OCI-M2 (cell line): Measurements from ENCODE around the gene TNIK.

ENCODE experiments used
- DNase-seq: peaks from one replicate; lab custom pipeline; 2025; ENCODE audit not compliant: unreplicated experiment; lab: John Stamatoyannopoulos, UW

TNIK gene

DNA sequence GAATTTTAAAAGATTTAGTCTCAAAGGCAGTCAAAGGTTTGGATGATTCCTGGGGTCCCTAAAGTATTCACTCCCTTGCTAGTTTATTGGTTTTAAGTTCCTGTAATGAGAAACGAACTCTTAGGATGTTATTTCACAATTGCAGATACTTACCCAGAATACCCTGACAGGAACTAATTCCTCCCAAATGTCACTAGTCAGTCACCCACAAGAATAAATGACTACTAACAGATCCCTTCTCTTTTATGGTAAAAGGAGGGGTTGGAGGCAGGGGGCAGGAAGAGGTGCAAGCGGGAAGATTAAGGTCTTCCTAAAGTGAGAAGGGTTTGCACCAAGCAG is 259.5 kb downstream of the TNIK start:
- DNase-seq = no peak

DNA sequence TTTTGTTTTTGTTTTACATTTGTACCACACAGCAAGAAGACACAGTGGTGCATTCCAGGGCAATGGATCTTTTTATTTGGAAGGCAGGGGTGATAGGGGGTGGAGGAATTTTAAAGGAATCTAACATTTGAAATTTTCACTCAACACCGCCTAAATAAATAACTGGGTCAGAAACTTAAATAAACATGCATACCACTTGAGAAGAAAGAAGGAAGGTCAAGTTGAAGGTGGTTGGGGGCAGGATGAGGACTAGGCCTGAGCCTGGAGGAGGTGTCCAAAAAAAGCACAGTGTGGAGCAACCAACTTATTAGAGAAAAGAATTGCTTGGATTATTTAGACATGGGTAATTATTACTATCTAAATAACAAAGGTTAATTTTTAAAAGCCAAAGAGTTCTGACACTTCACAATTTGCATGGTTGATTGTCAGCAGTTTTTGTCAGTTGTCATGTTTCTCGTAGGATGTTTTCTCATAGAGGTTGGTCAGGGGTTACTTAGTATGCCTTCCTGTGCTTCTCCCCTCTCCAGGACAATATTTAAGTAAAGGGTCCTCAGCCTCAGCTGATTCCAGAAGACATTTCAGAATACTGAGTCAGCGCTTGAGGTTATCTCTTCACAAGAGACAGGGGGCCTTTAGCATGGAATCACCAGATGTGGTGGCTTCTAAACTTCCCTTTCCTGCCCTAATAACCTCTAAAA is 260.0 kb downstream of the TNIK start:
- DNase-seq = no peak

DNA sequence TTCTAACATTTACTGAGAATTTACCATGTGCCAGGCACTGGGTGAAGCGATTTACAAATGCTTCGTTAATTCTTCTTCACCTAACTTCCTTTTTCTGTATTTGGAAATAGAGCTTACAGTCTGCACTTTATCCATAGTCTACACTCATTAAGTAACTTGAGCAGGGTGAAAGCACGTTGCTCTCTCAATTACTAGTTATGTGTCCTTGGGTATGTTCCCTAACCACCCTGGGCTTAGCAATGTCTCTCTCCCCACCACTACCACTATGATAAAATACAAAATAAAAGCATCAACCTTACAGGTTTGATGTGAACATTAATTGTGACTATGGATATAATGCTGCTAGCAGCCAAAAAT is 260.8 kb downstream of the TNIK start:
- no peak for DNase-seq

DNA sequence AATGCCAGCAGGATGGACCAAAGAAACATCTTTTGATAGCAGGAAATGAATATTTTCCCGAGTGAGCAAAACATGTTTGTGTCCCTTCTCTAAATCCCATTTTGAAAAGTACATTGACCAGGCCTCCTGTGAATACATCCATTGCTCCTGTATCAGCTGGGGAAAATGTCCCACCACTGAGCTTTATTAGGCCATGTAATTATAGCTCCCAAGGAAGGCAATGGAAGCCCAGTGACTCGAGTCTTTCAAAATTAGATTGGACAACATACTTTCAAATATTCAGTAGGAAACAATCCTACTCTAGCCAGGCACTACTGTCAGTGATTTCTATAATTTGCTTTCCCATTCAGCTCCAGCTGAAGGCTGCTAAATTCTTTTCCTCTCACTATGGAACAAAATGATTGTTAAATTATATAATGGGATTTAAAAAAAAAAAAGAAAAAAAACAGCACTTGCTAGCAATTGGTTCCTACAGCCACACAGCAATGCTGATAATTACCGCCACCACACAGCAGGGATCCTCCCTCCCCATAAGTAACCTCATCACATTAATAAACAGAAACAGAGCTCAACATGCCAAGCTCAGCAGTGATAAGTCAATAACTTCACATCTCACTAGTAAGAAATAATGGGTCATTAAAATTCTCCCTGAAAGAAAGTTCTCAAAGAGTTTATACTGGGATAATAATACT is 261.3 kb downstream of the TNIK start:
- no peak for DNase-seq

DNA sequence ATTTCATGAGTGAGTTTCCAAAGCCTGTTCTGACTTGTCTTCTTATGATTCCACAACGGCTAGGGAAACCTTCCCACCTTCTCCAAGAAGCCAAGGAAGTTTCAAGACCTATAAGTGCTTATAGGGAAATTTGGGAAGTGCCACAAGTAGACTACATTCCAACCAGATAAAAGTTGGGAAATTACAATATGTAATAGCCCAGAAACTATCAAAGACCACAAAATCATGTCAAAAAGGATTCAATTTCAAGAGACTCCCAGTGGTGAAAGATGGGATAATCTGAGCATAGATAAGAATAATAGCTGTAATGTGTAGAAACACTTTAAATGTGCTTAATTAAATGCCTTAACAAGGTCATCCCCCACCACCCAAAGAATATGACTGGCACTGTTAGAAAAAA is 264.5 kb downstream of the TNIK start:
- no peak for DNase-seq

DNA sequence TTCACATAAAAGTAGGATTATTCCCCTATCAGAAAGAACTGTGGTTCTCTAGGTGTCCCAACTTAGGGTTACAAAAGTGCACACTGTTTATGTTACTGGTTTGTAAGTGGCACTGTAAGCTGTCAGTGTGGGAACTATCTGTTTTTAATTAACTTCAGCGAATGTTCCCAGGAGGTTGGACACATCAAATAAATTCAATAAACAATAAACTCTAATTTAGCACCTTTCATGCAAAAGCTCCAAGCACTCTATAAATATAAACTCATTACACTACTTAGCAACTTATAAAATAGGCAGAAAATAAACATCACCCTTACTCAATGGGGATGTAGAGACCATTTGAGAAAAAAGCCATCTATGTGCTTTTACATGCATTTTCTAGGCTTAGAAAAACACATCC is 265.2 kb downstream of the TNIK start:
- no peak for DNase-seq

DNA sequence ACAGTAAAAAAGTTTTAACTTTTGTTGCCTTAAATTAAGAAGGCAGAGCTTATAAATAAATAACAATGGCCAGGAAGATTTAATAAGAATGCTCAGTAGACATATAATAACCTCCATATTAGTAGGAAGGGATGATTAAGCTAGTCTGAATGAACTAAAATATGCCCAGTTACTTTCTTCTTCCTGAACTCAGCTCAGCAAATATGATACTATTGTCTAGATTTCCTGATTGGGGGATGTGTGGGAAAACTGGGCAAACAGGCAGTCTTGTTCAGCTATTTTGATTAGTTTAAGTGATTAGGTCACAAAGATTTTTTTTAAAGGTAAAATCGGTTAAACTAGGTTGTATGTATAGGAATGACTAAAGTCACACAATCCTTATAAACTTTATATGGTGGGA is 266.5 kb downstream of the TNIK start:
- no peak for DNase-seq

DNA sequence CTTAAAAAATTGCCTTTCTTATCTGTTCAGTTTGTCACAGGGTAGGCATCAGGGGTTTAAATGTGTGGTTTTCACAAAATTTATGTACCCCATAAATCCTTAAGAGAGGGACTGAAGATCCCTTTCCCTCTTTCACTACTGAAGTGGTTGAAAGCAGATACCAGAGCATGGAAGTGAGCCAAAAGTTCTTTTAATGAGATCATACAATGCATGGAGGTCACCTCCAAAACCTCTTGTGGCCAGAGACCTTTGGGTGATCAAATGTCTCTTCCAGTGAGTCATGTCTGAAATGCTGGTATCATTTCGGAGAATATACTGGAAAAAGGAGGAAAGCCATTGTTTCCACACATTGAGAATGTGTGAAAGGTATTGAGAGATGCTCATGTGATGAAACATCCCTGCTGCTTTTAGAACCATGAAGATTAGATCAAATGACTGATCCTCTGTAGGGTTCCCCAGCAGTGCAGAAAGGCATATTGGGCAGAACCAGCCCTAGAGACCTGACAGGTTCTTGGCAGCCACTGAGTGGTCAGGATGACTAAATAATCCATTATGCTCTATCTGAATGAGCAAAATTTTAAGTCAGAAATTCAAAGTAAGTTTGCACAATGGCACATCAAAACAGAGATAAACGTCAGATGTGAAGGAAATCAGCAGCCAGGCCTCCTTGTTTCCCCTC is 267.9 kb downstream of the TNIK start:
- no peak for DNase-seq

DNA sequence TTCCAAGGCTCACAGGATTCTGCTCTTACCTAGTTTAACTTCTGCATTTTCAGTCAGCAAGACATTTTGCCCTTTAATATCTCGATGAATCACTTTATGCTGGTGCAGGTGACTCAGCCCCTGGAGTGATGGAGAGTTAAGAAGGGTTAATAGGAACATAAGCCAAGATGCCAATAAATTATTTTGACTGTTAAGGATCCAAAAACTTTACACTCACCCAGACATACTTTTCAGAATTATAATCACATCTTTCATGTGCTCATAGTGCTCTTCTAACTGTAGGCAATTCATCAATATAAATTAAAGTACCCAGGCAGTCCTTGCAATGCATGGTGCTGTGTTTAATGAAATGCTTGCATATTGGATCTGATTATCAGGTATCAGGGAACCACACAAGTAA is 269.5 kb downstream of the TNIK start:
- no peak for DNase-seq

DNA sequence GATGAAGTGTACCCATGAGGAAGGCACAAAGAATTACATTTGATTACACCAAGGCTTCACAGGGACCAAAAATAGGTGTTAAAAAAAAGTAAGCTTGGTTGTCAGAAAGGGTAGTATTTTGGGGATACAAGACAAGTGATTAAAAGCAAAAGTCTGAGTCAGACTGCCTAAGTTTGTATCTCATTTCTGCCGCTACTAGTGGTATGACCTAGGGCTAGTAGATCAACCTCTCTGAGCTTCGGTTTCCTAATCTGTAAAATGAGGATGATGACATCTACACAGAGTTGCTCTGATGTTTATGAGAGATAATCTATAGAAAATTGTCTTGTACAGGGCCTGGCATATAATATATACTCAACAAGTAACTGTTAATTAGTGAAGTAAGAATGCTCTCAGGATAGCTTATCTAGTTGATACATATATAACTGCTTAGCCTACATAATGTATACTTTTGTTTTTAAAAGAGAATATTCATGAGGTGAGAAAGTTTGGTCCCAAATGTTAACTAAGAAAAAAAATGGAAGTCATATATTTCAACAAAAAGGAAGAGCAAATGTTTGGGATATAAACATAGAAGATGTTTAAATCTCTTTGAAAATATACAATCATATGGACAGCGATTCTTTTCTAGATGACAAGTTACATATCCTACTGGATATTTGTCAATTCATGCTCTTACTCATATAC is 270.7 kb downstream of the TNIK start:
- DNase-seq = no peak

DNA sequence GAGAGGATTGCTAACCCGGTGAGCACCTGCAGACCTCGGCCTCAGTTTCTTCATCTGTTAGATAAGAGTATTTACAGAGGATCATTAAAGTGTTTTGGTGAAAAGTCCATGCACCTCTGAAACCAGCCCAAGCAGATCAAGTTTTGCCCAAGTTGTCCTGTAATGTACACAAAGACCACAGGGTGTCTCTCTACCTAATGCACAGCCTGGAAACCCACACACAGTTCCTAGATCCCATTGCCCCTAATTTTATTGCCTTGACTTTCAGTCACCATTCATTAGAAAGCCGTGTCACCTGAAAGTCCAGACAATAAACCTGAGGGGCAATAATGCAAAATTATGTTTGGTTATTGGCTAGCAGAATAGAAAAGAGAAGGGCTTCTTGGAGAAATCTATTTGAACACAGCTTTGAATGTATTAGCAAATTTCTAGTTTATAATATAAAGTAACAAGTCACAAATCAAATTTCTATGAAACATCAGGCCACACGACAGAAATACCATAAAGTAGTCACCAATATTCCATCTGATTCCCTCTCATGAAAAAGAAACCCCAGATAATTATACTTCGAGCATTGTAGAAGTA is 272.4 kb downstream of the TNIK start:
- no peak for DNase-seq

DNA sequence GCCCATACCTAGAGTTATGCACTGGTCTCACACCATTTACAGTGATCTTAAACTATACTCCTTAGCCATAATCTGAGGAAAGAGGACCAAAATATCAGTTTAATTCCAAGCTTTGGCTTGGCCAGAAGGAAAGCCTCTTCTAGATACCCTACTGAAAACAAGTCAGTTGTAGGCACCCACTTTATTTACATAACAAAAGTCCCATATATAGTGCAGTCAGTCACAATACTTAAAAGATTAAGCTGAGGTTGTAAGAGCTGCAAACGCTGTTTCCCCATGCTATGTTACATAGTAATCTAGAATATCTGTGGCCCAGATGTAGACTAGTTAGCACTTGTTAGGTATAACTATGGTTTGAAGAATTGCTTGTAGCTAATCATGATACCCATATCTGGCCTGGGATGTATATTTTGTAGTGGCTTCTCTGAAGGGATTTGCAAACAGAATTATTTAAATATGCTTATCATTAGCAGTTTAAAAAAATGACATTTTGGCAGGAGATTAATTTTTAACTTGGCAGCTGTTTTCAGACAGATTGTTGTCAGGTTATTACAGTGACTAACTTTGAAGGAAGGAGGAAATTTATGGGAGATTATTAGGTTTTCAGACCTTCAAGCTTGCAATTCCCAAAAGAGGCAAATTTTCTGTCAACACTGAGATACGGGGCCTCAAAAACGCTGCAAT is 273.2 kb downstream of the TNIK start:
- no peak for DNase-seq

DNA sequence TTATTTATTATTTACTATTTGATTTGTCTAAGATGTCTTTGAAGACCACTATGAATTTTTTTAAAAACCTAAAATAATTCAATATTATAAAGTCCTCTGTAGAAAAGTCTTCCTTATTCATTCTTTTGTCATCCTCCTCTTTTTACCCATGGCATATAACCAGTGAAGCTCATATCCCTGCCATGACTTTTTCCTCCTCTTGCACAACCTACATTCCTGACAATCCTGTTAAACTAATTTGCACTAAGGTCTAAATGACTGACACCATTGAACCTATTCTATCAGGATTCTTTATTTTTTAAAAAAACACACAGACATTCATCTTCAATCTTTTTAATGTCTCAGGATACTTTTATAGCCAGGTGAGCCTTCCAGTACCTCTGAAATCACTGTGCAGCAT is 273.8 kb downstream of the TNIK start:
- no peak for DNase-seq

DNA sequence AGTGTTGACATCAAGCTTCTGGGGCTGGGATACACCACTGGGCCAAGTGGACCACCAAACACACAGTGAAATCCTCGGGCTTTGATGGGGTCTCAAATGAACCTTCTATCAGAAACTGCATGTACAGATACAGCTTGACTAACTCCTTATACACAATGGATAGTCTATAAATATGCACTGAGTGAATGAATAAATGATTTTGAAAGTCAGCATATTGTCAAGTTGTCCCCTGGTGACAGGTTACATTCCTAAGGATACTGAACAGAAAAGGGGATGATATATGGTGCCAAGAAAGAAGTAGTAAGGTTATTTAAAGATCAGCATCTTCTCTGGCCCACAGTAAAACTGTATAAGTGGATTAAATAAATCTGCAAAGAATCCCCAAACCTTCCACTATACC is 274.2 kb downstream of the TNIK start:
- no peak for DNase-seq

DNA sequence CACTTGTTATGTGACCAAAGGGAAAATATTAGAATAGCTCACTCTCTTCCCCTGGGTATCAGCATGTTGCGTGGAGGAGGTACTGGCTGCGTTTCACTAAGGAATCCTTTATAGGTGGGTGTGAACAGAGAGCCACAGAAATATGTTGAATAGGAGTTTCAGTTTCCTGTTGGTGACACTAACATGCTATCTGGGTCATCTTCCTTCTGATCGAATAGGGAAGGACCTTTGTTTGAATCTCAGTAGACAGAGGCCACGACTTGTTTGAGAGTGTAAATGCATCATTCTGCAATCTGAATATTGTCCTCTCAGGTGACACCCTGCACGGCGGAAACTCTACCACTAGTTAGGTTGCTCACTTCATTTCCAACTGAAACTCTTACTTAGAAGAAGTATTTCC is 275.8 kb downstream of the TNIK start:
- no peak for DNase-seq

DNA sequence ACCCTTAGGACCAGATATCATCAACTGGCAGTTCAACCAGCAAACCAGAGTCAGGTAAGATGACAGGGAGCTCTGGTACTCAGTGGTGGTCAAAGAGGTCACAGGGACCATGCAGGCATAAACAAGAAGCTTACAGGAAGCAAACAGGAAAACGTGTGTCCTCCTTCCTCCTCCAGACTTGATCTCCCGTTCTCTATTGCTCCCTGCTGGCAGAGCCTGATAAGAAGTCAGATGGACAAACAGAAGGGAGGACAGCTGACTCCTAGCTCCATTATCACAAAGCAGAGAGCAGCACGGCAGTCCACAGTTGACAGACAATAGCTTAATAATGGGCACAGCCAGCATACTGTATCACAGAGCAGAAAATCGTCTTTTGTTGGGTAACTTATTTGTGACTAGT is 277.2 kb downstream of the TNIK start:
- DNase-seq = peak; percentile 58

DNA sequence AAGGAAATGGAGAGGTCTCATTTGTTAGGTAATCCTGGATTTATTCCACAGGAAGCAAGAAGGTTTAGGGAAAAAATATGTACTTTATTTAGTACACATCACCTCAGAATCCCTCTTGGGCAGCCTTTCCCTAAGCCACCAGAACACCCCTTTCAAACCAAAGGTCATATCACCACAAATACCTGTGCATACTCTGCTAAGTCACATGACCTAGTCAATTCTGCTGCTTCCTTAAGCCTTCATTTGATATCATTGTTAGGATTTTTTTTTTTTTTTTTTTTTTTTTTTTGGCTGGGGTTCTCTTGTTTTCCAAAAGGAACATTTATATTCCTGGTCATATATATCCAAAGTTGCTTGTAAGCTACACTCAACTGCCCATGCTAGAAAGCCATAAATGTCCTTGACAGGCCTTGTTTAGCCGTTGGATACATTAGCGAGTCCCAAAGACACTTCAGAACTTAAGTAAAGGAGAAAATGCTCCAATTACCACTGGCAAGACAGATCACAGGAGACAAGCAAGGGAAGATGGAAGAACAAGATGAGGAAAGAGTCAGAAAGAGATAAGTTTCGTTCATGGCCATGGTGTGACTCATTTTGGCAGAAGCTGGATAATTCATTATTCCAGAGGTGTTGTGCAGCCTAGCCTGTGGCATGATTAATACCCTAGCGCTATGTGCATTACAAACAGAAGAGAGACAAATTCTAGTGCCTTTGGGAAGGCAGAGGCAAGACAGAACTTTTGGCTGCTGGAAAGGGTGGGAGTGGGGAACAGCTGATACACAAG is 278.1 kb downstream of the TNIK start:
- DNase-seq = no peak

DNA sequence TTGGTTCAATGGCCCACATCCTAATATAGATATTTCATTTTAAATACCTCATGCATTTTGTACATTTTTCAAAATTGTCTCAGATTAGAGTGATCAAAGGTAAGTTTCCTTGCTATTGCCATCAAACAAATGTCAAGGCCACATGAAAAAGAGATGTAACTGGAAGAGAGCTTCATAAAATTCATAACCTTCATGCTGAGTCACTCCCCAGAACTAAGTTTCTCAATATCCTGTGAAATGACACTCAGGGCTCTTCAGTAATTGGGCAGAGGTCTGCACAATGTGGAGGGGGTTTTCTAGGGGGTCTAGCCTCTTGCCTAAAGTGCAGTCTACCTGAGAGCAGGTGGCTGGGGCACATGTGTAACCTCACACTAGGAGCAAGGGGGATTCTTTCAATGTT is 281.5 kb downstream of the TNIK start:
- DNase-seq = no peak

DNA sequence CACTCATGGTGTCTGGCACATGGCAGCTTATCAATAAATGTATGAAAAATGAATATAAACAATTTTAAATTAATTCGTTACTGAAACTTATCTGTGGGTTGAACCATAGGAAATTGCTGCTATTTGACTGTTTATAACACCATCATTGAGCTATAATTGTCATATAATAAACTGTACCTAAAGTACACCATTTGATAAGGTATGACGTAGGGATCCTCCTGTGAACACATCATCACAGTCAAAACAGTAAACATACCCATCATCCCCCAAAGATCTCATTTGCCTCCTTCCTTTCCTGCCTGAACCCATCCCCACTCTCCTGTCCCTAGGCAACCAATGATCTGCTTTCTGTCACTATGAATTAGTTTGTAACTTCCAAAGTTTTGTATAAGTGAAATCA is 282.7 kb downstream of the TNIK start:
- DNase-seq = no peak

DNA sequence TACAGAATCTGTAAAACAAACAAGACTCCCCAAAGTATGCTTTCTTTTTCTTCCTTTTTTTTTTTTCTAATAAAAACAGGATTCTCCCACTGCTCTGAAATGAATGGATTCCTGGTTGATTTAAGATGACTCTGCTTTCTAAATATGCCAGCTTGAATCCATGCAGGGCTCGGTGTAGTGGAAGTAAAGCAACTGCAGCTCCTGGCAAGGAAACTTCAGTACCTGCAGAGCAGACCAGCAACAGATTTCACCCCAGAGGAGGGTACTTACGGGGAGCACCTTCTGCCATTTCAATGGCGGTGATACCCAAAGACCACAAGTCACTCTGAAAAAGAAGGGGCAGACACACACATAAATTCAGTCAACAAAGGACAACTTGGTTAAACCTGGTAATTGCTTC is 283.1 kb downstream of the TNIK start:
- no peak for DNase-seq
